ENCODE results near the gene SOBP.

The SOBP gene

GRCh38 chr6:107689951-107690642, 200.2 kb downstream of the SOBP start:
- no peak for DNase-seq (ENCODE audit: low read depth in 2 of 2)

DNA sequence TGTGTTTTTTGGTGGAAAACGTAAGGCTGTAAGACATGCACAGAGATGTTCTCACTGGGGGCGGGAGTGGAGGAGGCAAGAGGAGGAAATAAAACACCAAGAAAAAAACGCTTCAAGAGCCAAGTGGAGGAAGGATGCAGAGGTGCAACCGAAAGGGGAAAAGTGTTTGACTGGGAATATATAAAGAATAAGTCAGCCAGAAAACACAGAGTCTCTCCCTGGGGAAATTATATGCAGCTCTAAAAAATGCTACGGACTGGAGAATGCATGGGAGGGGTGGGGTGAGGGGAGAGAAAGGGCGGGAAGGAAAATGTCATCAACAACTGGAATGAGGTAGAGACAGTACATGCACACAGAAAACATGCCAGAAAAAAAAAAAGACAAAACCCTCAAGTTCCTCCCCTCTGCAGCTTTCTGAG, 200.7 kb downstream of the SOBP start:
- no peak for DNase-seq (ENCODE audit: low read depth in 2 of 2)

DNA sequence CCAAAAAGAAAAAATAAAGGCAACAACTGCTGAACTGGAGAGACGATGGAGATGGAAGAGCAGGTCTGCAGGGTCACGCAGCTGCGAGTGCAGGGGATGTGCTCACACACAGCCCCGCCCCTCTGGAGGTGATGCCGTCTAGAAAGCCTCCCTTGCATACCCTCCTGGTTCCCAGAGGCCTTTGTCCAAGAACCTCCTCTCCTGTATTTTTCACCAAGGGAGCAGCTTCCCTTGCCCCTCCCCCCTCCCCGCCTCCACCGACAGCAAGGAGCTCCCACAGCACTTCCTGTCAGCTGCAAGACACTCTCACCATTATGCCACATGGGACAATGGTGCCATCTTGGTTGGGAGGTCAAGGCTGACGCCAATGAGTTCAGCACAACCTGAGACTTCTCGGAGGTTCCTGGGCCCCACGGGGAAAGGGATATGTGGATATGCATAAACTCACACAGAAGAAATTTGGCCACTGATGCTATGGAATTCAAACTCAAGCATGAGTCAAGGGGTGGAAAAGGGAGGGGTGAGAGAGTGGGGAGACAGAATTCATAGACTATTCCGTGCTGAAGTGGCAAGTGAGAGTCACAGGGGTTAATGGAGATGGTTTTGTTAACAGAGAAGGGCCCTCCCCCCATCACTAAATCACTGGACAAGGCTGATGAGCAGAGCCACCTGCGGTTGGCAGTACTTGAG, 201.3 kb downstream of the SOBP start:
- no peak for DNase-seq (ENCODE audit: low read depth in 2 of 2)

- DNase-seq (ENCODE audit: low read depth in 2 of 2), result no peak
Measured at GRCh38 chr6:107692351-107692750, 202.4 kb downstream of the SOBP start.

GRCh38 chr6:107695061-107695720, 205.3 kb downstream of the SOBP start:
- DNase-seq (ENCODE audit: low read depth in 2 of 2), result no peak

DNA sequence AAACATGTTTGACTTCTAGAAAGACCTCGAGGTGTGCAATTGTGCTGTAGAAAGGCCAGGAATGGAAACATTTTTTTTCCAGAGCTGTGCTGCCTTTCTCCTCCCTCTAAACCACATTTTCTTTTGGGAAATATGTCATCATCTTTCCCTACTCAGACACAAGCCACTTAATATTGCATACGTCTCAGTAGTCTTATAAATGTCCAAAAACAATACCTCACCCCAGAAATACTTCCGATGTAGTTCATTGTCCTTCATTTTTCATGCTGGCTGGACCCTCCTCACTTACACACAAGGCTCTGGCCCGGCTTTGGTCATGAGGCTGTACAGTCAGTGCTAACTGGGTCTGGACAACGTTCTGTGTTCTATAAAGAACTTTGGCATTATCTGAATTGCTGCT, 207.8 kb downstream of the SOBP start:
- no peak for DNase-seq (ENCODE audit: low read depth in 2 of 2)

GRCh38 chr6:107698146-107698545, 208.2 kb downstream of the SOBP start:
- no peak for DNase-seq (ENCODE audit: low read depth in 2 of 2)

- DNase-seq (ENCODE audit: low read depth in 2 of 2), result no peak
Measured at GRCh38 chr6:107699254-107699653, 209.3 kb downstream of the SOBP start.

DNA sequence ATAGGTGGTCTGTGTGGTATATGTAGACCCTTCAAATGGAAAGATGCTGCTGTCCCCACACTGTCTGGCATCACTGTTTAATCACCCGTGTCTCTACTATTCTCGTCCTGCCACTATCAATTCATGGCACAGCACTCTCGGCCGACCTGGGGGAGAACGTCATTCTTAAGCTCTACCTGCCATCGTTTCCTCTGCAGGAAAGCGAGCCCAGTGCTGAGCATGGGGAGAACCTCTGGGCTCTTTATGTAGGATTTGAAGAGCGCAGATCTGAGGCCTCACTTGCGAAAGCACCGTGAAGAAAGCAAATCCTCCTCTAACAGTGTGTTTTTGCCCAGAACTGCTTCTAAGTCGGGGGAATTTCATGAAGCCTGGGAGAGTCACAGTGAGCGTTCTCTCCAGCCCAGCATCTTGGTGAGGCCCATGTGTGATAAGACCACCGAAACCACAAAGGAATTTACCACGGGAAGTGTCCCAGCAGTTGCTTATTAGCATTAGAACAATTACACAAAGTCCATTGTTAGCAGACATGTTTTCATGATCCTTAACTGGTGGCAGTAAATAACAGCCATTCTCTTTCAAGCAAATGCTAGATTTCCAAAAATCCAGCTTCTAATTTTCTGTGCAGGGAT, 209.9 kb downstream of the SOBP start:
- no peak for DNase-seq (ENCODE audit: low read depth in 2 of 2)

DNA sequence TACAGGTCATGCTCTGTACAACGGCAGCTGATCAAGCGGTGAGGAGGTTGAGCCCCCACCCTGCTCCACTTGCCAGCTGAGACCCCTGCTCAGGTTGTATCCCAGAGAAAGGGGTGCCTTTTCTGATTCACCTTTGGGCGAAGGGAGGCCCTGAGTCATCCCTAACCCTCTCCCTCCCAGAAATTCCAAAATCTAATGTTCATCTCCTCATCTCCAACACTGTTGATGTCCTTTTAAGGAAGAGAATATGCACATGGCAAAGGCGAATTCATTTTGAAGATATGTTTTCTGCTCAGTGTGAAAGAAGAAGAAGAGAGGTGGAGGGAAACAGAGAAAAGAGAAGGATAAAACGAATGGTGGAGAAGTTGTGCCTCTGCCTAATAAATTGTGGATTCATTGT, 213.7 kb downstream of the SOBP start:
- no peak for DNase-seq (ENCODE audit: low read depth in 2 of 2)

GRCh38 chr6:107704347-107705013, 214.6 kb downstream of the SOBP start:
- no peak for DNase-seq (ENCODE audit: low read depth in 2 of 2)

GRCh38 chr6:107706516-107707115, 216.7 kb downstream of the SOBP start:
- no peak for DNase-seq (ENCODE audit: low read depth in 2 of 2)

DNA sequence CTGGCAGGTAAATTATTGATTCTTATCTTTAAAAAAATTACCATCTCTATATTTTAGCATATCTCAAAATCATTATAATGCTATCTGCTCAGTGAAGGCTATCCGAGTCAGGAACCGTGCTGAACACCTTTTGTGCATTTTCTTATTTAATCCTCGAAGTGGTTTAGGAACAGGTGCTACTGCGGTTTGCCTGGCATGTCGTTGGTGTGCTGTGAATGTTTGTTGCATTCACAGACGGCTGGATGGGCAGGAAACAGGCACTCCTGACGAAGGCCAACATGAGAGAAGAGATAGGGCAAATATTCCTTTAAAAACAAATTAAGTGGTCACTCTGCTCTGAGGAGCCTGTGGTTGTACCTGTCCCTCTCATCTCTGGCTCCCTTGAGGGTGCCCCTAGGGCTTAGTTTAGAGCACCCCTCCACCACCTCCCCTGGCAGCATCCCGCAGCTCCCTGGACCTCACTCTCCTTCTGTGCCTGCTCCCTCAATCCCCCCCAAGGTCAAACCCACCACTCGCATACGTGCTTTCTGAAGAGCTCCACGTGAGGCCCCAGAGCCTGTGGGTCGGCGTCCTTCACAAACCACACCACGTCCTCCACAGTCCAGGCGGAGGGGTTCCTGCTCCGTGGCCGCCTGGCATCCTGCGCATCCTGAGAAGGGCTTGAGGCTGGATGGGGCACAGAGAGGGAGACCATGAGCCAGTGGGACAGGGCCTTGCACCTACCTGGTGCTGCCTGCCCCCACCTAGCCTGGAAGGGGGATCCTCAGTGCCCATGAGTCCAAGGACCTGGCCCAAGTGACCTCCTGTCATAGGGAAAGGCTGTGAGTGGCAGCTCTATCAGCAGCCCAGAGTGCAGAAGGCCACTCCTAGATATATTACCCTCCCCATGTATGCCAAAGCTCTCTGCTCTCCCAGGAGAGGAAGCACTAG, 217.7 kb downstream of the SOBP start:
- no peak for DNase-seq (ENCODE audit: low read depth in 2 of 2)

- no peak for DNase-seq (ENCODE audit: low read depth in 2 of 2)
Measured at GRCh38 chr6:107708435-107708834, 218.5 kb downstream of the SOBP start.

DNA sequence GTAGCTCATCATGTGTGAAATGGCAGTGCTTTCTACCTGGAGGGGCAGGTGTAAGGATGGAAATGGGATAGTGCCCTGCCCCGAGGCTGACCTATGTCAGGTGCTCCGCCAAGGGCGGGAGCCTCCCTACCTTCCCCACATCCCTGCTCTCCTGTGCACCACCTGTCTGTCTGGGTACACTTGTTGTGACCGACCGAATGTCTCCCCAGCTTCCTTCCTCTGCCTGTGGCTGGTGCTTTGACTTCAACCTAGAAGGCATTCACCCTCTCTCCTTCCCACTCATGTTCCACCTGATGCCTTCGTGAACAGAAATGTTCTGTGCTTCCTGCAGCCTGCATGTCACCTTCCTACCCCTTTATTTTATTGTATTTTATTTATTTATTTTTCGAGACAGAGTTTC, 219.4 kb downstream of the SOBP start:
- no peak for DNase-seq (ENCODE audit: low read depth in 2 of 2)

Measured in stimulated activated CD4-positive, alpha-beta T cell treated with anti-CD3 and anti-CD28 coated beads, Interleukin-12 subunit alpha, Interleukin-12 subunit beta, amount 100 ng/mL, for 24 hours (primary cell).